GM21576 (cell line): ENCODE results near the gene ITFG1.
A peak's percentile ranks its signal among the peaks of the same experiment; 100 is the strongest.

Experiments used
- ATAC-seq: cut with Tn5 transposase; IDR thresholded peaks from one replicate; pipeline ENCODE4 v1.9.1; 2021; ENCODE audit warnings: mild to moderate bottlenecking, moderate library complexity; ENCODE audit not compliant: unreplicated experiment

ITFG1 gene

GRCh38 chr16:47460711-47461597, at the start of gene ITFG1, which contains the start of gene PHKB:
Gene ITFG1, minus strand, starts transcription at chr16:47461063. Its CDS starts 18 bp downstream, at chr16:47461045.
Gene PHKB, plus strand, starts transcription at chr16:47461331. Its CDS starts 20 bp downstream, at chr16:47461351.
- ATAC-seq, result peak; percentile 68

GRCh38 chr16:47507701-47508100, 46.8 kb upstream of the ITFG1 start:
- ATAC-seq, result no peak

GRCh38 chr16:47506800-47507199, 45.9 kb upstream of the ITFG1 start:
- no peak for ATAC-seq

- no peak for ATAC-seq
Measured at GRCh38 chr16:47504599-47504998, 43.7 kb upstream of the ITFG1 start.

GRCh38 chr16:47503936-47504335, 43.1 kb upstream of the ITFG1 start:
- no peak for ATAC-seq

GRCh38 chr16:47499700-47500264, 38.9 kb upstream of the ITFG1 start:
- no peak for ATAC-seq

- no peak for ATAC-seq
Measured at GRCh38 chr16:47499080-47499699, 38.3 kb upstream of the ITFG1 start.

- peak; percentile 61 for ATAC-seq
Measured at GRCh38 chr16:47493381-47494337, 32.8 kb upstream of the ITFG1 start.

- peak; percentile 57 for ATAC-seq
Measured at GRCh38 chr16:47492428-47493377, 31.8 kb upstream of the ITFG1 start.

- ATAC-seq, result no peak
Measured at GRCh38 chr16:47492036-47492427, 31.2 kb upstream of the ITFG1 start.

GRCh38 chr16:47490471-47490870, 29.6 kb upstream of the ITFG1 start:
- ATAC-seq, result no peak

GRCh38 chr16:47488051-47488450, 27.2 kb upstream of the ITFG1 start:
- ATAC-seq, result no peak

GRCh38 chr16:47486856-47487255, 26.0 kb upstream of the ITFG1 start:
- no peak for ATAC-seq

GRCh38 chr16:47483616-47484015, 22.8 kb upstream of the ITFG1 start:
- no peak for ATAC-seq

GRCh38 chr16:47481698-47482374, 21.0 kb upstream of the ITFG1 start:
- no peak for ATAC-seq

- ATAC-seq, result no peak
Measured at GRCh38 chr16:47480410-47480809, 19.5 kb upstream of the ITFG1 start.

GRCh38 chr16:47477679-47478078, 16.8 kb upstream of the ITFG1 start:
- no peak for ATAC-seq

GRCh38 chr16:47476654-47477345, 15.9 kb upstream of the ITFG1 start:
- no peak for ATAC-seq
